ENCODE data around the gene SYT13.

DNA sequence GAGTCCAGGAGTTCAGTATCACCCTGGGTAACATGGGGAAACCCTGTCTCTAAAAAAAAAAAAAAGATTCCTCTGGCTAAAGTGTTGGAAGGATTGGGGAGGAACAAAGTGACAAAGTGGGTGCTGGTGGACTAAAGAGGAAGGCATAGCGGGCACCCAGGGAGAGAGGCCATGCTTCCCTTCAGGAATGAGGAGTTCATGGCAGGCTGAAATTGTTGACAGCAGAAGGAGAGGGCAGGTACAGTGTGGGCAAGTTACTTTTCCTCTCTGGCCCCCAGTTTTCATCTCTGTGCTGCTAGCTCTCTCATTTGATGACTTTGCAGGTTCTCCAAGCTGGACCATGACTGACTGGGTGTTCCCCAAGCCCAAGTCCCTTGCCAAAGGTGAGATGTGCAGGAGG, 4.4 kb upstream of the SYT13 start:
- no peak for TF ChIP-seq EZH2 (IDR thresholded peaks at IDR 0.05; ENCODE audit: low read length)
- no peak for TF ChIP-seq CTCF (optimal IDR thresholded peaks at IDR 0.05 in 1 of 3, IDR thresholded peaks at IDR 0.05 in 1 of 3, conservative IDR thresholded peaks at IDR 0.05 in 1 of 3; ENCODE audit: extremely low read depth in 1 of 3, insufficient read depth in 2 of 3, low read length in 3 of 3)

Measured in keratinocyte (primary cell).